Vagina (tissue), 2 donors: Measurements from ENCODE around the gene KYNU.

Source experiments
- CTCF ChIP-seq, 3 experiments: fragments of 450-650 bp in 2 of 3; fragments of 200-600 bp in 1 of 3; sonication (generic) in 1 of 3; IDR thresholded peaks; one replicate each; pipeline ENCODE4 v1.5.1; 2017 to 2019; ENCODE audit warnings: antibody characterized with exemption in 3 of 3, mild to moderate bottlenecking in 2 of 3, moderate library complexity in 2 of 3
- POLR2AphosphoS5 ChIP-seq, 2 donors: sonication (generic); formaldehyde crosslinking; IDR thresholded peaks; one replicate each; pipeline ENCODE4 v1.9.0; 2017; ENCODE audit warnings: antibody characterized with exemption in 2 of 2, mild to moderate bottlenecking in 2 of 2, low read depth in 1 of 2; ENCODE audit not compliant: insufficient read depth in 1 of 2

GRCh38 chr2:143068094-143068493 is 190.6 kb downstream of the KYNU start:
- TF ChIP-seq POLR2AphosphoS5 (IDR thresholded peaks at IDR 0.05; ENCODE audit: insufficient read depth in 1 of 2, low read depth in 1 of 2) (no peak), CTCF (IDR thresholded peaks at IDR 0.05) (no peak)
